Keratinocyte (primary cell): ENCODE results near the gene CPT1B. TPM values are rescaled to one million over a fixed set of nuclear protein-coding genes. Genes with fewer than 3 reads are reported as not detected.
"Not testable (repeated sequence)": the region's sequence is repeated elsewhere in the genome, so short reads cannot be mapped to it uniquely, and the experiment has no call there.

Experiments used
- DNase-seq: peaks from one replicate; pipeline ENCODE4 v3.0.0-alpha.2; 2011; ENCODE audit warnings: low read depth, missing footprints, low spot score
- FAIRE-seq: peaks from 2 replicates; lab custom pipeline; 2011; peaks lifted over from hg19 to GRCh38; lab: Jason Lieb, UNC
- H2AFZ ChIP-seq: 2 replicates; pipeline ENCODE4 v1.6.0; 2012; ENCODE audit warnings: low read length, control low read depth, inconsistent platforms; ENCODE audit not compliant: control insufficient read depth
- H3K27ac ChIP-seq: 2 replicates; pipeline ENCODE4 v1.5.1; 2011; ENCODE audit warnings: low read length; ENCODE audit not compliant: control insufficient read depth, insufficient read depth
- H3K27me3 ChIP-seq: 3 replicates; pipeline ENCODE4 v1.6.0; 2011; ENCODE audit warnings: low read length; ENCODE audit not compliant: control insufficient read depth, insufficient read depth; ENCODE audit errors: extremely low read depth
- H3K36me3 ChIP-seq, 2 experiments: 2 replicates in 1 of 2; 3 replicates in 1 of 2; pipeline ENCODE4 v1.5.1; 2011; ENCODE audit warnings: low read length in 2 of 2, mild to moderate bottlenecking in 1 of 2; ENCODE audit not compliant: control insufficient read depth in 2 of 2, insufficient read depth in 2 of 2; ENCODE audit errors: extremely low read depth in 1 of 2
- H3K4me1 ChIP-seq: 3 replicates; pipeline ENCODE4 v1.5.1; 2011; ENCODE audit warnings: low read length; ENCODE audit not compliant: control insufficient read depth, insufficient read depth; ENCODE audit errors: extremely low read depth
- H3K4me2 ChIP-seq: 3 replicates; pipeline ENCODE4 v1.6.0; 2011; ENCODE audit warnings: low read depth, low read length; ENCODE audit not compliant: control insufficient read depth, insufficient read depth; ENCODE audit errors: extremely low read depth
- H3K4me3 ChIP-seq, 3 experiments: fragments of 200-600 bp in 1 of 3; sonication (generic) in 1 of 3; 2 replicates in 2 of 3; 3 replicates in 1 of 3; pipeline ENCODE4 v1.5.1; 2011 to 2016; ENCODE audit warnings: low read length in 3 of 3, mild to moderate bottlenecking in 3 of 3, control low read depth in 2 of 3, inconsistent platforms in 1 of 3, low read depth in 1 of 3, mixed read lengths in 1 of 3, mixed run types in 1 of 3, moderate library complexity in 1 of 3; ENCODE audit not compliant: control insufficient read depth in 2 of 3, insufficient read depth in 2 of 3; ENCODE audit errors: extremely low read depth in 1 of 3
- H3K79me2 ChIP-seq: 2 replicates; pipeline ENCODE4 v1.6.0; 2012; ENCODE audit warnings: low read length; ENCODE audit not compliant: control insufficient read depth, insufficient read depth
- H3K9ac ChIP-seq: 3 replicates; pipeline ENCODE4 v1.6.0; 2011; ENCODE audit warnings: low read length; ENCODE audit not compliant: control insufficient read depth, insufficient read depth; ENCODE audit errors: extremely low read depth
- H3K9me1 ChIP-seq: 3 replicates; pipeline ENCODE4 v1.6.0; 2011; ENCODE audit warnings: low read length; ENCODE audit not compliant: control insufficient read depth, insufficient read depth; ENCODE audit errors: extremely low read depth
- H3K9me3 ChIP-seq: 2 replicates; pipeline ENCODE4 v1.5.1; 2012; ENCODE audit warnings: low read depth, low read length; ENCODE audit not compliant: control insufficient read depth
- H4K20me1 ChIP-seq: 3 replicates; pipeline ENCODE4 v1.6.0; 2011; ENCODE audit warnings: low read length; ENCODE audit not compliant: control insufficient read depth, insufficient read depth; ENCODE audit errors: extremely low read depth
- EZH2 ChIP-seq: IDR thresholded peaks from one replicate; pipeline ENCODE4 v1.6.1; 2012; ENCODE audit warnings: inconsistent platforms, mild to moderate bottlenecking, low read length, moderate library complexity
- dilution Hi-C: fragments of 300-500 bp; cut with MboI; formaldehyde crosslinking; loops from one replicate; pipeline ENCODE4 v1.7.0; 2020; ENCODE audit warnings: low sequenced_read_pairs; ENCODE audit not compliant: extremely low pct_ligation_motif_present
- polyA plus RNA-seq, 5 experiments: library from polyadenylated mRNA; depleted of rRNA in 3 of 5; stranded (reverse) in 3 of 5; stranded (forward) in 1 of 5; unstranded in 1 of 5; fragments of >200 nt; gene quantifications; 1 replicate in 1 of 5; 2 replicates in 3 of 5; 3 replicates in 1 of 5; pipeline versions ENCODE4 v1.2.1 to v1.2.3, GENCODE V29; 2011 to 2012; ENCODE audit warnings: missing spikeins in 2 of 5, low read depth in 1 of 5, low replicate concordance in 1 of 5
- TF ChIP-seq, protein P1 (sequence below), 3 experiments: IDR thresholded peaks in 1 of 3; conservative IDR thresholded peaks in 1 of 3; optimal IDR thresholded peaks in 1 of 3; 2 replicates in 2 of 3; 3 replicates in 1 of 3; pipeline versions ENCODE3 to v1.5.1; 2011; ENCODE audit warnings: low read length in 3 of 3, mild to moderate bottlenecking in 3 of 3, moderate library complexity in 2 of 3, control low read depth in 1 of 3, inconsistent platforms in 1 of 3; ENCODE audit not compliant: insufficient read depth in 2 of 3; ENCODE audit errors: extremely low read depth in 1 of 3

CPT1B gene
- polyA plus RNA-seq, 1 donor (not counting 4 experiments of a cell fraction or from before 2014, with no cell fraction given): 11.0 TPM

DNA sequence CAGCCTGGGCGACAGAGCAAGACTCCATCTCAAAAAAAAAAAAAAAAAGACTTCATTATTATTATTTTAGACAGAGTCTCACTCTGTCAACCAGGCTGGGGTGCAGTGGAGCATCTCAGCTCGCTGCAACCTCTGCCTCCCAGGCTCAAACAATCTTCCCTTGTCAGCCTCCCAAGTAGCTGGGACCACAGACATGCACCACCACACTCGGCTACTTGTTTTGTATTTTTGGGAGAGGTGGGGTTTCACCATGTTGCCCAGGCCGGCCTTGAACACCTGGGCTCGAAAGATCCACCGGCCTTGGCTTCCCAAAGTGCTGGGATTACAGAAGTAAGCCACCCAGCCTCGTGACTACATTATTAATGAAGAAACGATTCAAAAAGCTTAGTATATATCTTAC lies 43.1 kb downstream of the CPT1B start:
- no peak for TF ChIP-seq EZH2
- TF ChIP-seq, protein P1, sequence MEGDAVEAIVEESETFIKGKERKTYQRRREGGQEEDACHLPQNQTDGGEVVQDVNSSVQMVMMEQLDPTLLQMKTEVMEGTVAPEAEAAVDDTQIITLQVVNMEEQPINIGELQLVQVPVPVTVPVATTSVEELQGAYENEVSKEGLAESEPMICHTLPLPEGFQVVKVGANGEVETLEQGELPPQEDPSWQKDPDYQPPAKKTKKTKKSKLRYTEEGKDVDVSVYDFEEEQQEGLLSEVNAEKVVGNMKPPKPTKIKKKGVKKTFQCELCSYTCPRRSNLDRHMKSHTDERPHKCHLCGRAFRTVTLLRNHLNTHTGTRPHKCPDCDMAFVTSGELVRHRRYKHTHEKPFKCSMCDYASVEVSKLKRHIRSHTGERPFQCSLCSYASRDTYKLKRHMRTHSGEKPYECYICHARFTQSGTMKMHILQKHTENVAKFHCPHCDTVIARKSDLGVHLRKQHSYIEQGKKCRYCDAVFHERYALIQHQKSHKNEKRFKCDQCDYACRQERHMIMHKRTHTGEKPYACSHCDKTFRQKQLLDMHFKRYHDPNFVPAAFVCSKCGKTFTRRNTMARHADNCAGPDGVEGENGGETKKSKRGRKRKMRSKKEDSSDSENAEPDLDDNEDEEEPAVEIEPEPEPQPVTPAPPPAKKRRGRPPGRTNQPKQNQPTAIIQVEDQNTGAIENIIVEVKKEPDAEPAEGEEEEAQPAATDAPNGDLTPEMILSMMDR (optimal IDR thresholded peaks at IDR 0.05 in 1 of 3, IDR thresholded peaks at IDR 0.05 in 1 of 3, conservative IDR thresholded peaks at IDR 0.05 in 1 of 3; ENCODE audit: extremely low read depth in 1 of 3, insufficient read depth in 2 of 3, low read length in 3 of 3): no peak
- H3K27me3 ChIP-seq: peaks cover 5% of the 10 kb centered on the region
- no peak overlapping the region for H3K4me2 ChIP-seq
- FAIRE-seq: no peak
- no peak overlapping the region for H3K9ac ChIP-seq
- no peak overlapping the region for H2AFZ ChIP-seq
- no peaks in the 10 kb centered on the region for H3K79me2 ChIP-seq
- no peaks in the 10 kb centered on the region for H3K36me3 ChIP-seq
- H4K20me1 ChIP-seq: no peaks in the 10 kb centered on the region
- peaks cover 23% of the 10 kb centered on the region for H3K4me1 ChIP-seq
- H3K9me1 ChIP-seq: no peaks in the 10 kb centered on the region
- H3K27ac ChIP-seq: no peak overlapping the region
- no peaks in the 10 kb centered on the region for H3K9me3 ChIP-seq
- dilution Hi-C loops: no loop called here
- H3K4me3 ChIP-seq: no peak overlapping the region
- no peak for DNase-seq

DNA sequence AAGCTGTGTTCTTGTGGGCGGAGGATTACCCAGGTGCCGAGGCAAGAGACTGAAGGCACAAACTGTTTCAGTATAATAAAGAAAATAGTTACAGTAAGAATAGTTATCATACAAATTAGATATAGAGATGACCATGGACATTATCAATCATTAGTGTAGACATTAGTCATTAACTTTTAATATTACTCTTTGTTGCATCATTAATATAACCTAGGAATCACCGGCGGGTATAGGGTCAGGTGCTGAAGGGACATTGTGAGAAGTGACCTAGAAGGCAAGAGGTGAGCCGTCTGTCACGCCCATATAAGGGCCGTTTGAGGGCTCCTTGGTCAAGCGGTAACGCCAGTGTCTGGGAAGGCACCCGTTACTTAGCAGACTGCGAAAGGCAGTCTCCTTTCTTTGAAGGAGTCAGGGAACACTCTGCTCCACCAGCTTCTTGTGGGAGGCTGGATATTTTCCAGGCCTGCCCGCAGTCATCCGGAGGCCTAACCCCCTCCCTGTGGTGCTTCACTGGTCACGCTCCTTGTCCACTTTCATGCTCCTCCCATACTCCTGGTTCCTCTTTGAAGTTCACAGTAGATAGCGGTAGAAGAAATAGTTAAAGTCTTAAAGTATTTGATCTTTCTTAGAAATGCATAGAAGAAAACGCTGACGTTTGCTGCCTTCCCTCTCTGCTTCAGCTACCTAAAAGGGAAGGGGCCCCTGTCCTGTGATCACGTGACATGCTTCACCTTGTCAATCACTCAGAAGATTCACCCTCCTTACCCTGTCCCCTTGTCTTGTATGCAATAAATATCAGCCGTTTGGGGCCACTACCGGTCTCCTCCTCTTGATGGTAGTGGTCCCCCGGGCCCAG lies 44.1 kb downstream of the CPT1B start:
- FAIRE-seq, H3K9me3 ChIP-seq, H3K4me3 ChIP-seq, H3K9ac ChIP-seq, H3K36me3 ChIP-seq, DNase-seq, H2AFZ ChIP-seq, H4K20me1 ChIP-seq, H3K79me2 ChIP-seq, dilution Hi-C loops, H3K27ac ChIP-seq, H3K4me2 ChIP-seq, H3K9me1 ChIP-seq: not testable (repeated sequence)
- Histone ChIP-seq H3K27me3 (peaks cover 11% of the 10 kb centered on the region), H3K4me1 (peaks cover 14% of the 10 kb centered on the region)
